Liver (tissue), 3 donors: Measurements from ENCODE around the gene OR52N1.

Experiments used
- EGR1 ChIP-seq, 2 donors: IDR thresholded peaks; 2 replicates each; pipeline ENCODE4 v1.6.1; 2016 to 2018; ENCODE audit warnings: antibody characterized with exemption in 2 of 2, low read depth in 2 of 2
- FOXA1 ChIP-seq: IDR thresholded peaks from 2 replicates; pipeline ENCODE4 v1.6.1; 2016; ENCODE audit warnings: antibody characterized with exemption
- GABPA ChIP-seq, 2 donors: IDR thresholded peaks in 1 of 2; conservative IDR thresholded peaks in 1 of 2; 2 replicates each; pipeline ENCODE4 v1.6.1; 2016; ENCODE audit warnings: antibody characterized with exemption in 2 of 2, mild to moderate bottlenecking in 1 of 2, moderate library complexity in 1 of 2
- HNF4A ChIP-seq, 2 donors: conservative IDR thresholded peaks; 2 replicates each; pipeline ENCODE4 v1.6.1; 2016; ENCODE audit warnings: antibody characterized with exemption in 2 of 2, mild to moderate bottlenecking in 2 of 2
- JUND ChIP-seq, 2 donors: IDR thresholded peaks; 2 replicates each; pipeline ENCODE4 v1.6.1; 2016; ENCODE audit warnings: antibody characterized with exemption in 2 of 2
- RAD21 ChIP-seq, 2 donors: IDR thresholded peaks; 2 replicates each; pipeline ENCODE4 v1.6.1; 2016; ENCODE audit warnings: antibody characterized with exemption in 2 of 2, mild to moderate bottlenecking in 2 of 2
- SP1 ChIP-seq: IDR thresholded peaks from 2 replicates; pipeline ENCODE4 v1.6.1; 2018; ENCODE audit warnings: antibody characterized with exemption, mild to moderate bottlenecking
- TAF1 ChIP-seq: conservative IDR thresholded peaks from 2 replicates; pipeline ENCODE4 v1.6.1; 2016; ENCODE audit warnings: antibody characterized with exemption, mild to moderate bottlenecking
- YY1 ChIP-seq: IDR thresholded peaks from 2 replicates; pipeline ENCODE4 v1.6.1; 2016; ENCODE audit warnings: antibody characterized with exemption, mild to moderate bottlenecking
- TF ChIP-seq, protein P1 (sequence below): fragments of 150-350 bp; IDR thresholded peaks from 2 replicates; pipeline ENCODE4 v1.5.1; 2017; ENCODE audit warnings: improper control_type of control experiment, low read depth, low read length; ENCODE audit not compliant: missing input control
- TF ChIP-seq, protein P2 (sequence below): IDR thresholded peaks from 2 replicates; pipeline ENCODE4 v1.6.1; 2016; ENCODE audit warnings: antibody characterized with exemption
- TF ChIP-seq, protein P3 (sequence below): IDR thresholded peaks from 2 replicates; pipeline ENCODE4 v1.6.1; 2016; ENCODE audit warnings: antibody characterized with exemption
- TF ChIP-seq, protein P4 (sequence below): IDR thresholded peaks from 2 replicates; pipeline ENCODE4 v1.6.1; 2016; ENCODE audit warnings: antibody characterized with exemption, mild to moderate bottlenecking
- donor health status: healthy.
- donor health status: healthy.

DNA sequence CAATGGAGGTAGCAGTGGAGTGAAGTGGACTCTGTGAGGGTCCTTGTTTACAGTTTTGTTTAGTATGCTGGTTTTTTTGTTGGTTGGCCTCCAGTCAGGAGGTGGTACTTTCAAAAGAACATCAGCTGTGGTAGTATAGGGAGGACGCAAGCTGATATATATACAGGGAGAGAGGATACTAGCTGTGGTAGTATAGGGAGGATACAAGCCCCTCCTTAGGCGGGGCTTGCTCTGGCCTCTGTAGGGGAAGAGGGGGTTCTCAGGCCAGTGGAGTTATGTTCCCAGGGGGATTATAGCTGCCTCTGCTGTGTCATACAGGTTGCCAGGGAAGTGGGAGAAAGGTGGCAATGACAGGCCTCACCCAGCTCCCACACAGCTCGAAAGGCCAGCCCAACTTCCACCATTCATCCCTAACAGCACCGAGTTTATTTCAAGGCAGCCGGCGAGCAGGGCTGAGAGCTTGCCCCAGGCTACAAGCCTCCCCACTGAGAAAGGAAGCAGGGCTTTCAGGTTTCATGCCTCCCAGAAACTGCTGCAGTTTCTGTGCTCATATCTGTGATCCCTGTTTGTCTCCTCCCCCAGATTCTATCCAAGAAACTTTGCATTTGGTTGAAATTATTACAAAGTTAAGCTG, 40.2 kb upstream of the OR52N1 start:
- TF ChIP-seq, protein P1, sequence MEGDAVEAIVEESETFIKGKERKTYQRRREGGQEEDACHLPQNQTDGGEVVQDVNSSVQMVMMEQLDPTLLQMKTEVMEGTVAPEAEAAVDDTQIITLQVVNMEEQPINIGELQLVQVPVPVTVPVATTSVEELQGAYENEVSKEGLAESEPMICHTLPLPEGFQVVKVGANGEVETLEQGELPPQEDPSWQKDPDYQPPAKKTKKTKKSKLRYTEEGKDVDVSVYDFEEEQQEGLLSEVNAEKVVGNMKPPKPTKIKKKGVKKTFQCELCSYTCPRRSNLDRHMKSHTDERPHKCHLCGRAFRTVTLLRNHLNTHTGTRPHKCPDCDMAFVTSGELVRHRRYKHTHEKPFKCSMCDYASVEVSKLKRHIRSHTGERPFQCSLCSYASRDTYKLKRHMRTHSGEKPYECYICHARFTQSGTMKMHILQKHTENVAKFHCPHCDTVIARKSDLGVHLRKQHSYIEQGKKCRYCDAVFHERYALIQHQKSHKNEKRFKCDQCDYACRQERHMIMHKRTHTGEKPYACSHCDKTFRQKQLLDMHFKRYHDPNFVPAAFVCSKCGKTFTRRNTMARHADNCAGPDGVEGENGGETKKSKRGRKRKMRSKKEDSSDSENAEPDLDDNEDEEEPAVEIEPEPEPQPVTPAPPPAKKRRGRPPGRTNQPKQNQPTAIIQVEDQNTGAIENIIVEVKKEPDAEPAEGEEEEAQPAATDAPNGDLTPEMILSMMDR = no peak
- TF ChIP-seq JUND (IDR thresholded peaks at IDR 0.05) (no peak), SP1 (no peak), TAF1 (no peak), YY1 (no peak), RAD21 (IDR thresholded peaks at IDR 0.05) (no peak), HNF4A (conservative IDR thresholded peaks at IDR 0.05) (no peak), GABPA (IDR thresholded peaks at IDR 0.05 in 1 of 2, conservative IDR thresholded peaks at IDR 0.05 in 1 of 2) (no peak), EGR1 (IDR thresholded peaks at IDR 0.05; ENCODE audit: low read depth in 2 of 2) (no peak), FOXA1 (no peak)
- TF ChIP-seq, protein P2, sequence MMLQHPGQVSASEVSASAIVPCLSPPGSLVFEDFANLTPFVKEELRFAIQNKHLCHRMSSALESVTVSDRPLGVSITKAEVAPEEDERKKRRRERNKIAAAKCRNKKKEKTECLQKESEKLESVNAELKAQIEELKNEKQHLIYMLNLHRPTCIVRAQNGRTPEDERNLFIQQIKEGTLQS = no peak
- TF ChIP-seq, protein P3, sequence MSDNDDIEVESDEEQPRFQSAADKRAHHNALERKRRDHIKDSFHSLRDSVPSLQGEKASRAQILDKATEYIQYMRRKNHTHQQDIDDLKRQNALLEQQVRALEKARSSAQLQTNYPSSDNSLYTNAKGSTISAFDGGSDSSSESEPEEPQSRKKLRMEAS = no peak
- TF ChIP-seq, protein P4, sequence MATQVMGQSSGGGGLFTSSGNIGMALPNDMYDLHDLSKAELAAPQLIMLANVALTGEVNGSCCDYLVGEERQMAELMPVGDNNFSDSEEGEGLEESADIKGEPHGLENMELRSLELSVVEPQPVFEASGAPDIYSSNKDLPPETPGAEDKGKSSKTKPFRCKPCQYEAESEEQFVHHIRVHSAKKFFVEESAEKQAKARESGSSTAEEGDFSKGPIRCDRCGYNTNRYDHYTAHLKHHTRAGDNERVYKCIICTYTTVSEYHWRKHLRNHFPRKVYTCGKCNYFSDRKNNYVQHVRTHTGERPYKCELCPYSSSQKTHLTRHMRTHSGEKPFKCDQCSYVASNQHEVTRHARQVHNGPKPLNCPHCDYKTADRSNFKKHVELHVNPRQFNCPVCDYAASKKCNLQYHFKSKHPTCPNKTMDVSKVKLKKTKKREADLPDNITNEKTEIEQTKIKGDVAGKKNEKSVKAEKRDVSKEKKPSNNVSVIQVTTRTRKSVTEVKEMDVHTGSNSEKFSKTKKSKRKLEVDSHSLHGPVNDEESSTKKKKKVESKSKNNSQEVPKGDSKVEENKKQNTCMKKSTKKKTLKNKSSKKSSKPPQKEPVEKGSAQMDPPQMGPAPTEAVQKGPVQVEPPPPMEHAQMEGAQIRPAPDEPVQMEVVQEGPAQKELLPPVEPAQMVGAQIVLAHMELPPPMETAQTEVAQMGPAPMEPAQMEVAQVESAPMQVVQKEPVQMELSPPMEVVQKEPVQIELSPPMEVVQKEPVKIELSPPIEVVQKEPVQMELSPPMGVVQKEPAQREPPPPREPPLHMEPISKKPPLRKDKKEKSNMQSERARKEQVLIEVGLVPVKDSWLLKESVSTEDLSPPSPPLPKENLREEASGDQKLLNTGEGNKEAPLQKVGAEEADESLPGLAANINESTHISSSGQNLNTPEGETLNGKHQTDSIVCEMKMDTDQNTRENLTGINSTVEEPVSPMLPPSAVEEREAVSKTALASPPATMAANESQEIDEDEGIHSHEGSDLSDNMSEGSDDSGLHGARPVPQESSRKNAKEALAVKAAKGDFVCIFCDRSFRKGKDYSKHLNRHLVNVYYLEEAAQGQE = no peak
